K562 (cell line): ENCODE results near the gene WFIKKN1. TPM values are rescaled to one million over a fixed set of nuclear protein-coding genes. Genes with fewer than 3 reads are reported as not detected.

Source experiments
- ATF3 ChIP-seq, 2 experiments: fragments of 450-650 bp in 1 of 2; sonication (generic) in 1 of 2; formaldehyde crosslinking in 1 of 2; IDR thresholded peaks in 1 of 2; conservative IDR thresholded peaks in 1 of 2; 2 replicates each; pipeline versions ENCODE4 v1.6.1 to v1.8.1; 2016 to 2023; ENCODE audit warnings: mild to moderate bottlenecking in 2 of 2, moderate library complexity in 2 of 2, inconsistent platforms in 1 of 2, missing genetic modification reagents in 1 of 2
- CEBPZ ChIP-seq: fragments of 150-350 bp; IDR thresholded peaks from 2 replicates; pipeline ENCODE4 v1.6.1; 2014; ENCODE audit warnings: low read depth, mild to moderate bottlenecking, low read length, borderline replicate concordance
- CHD2 ChIP-seq: IDR thresholded peaks from 2 replicates; pipeline ENCODE4 v1.6.1; 2011; ENCODE audit warnings: low read depth, low read length
- CREB1 ChIP-seq, 2 experiments: sonication (generic) in 1 of 2; formaldehyde crosslinking in 1 of 2; IDR thresholded peaks; 2 replicates each; pipeline versions ENCODE4 v1.6.1 to v1.8.0; 2012 to 2022; ENCODE audit warnings: inconsistent platforms in 1 of 2, mild to moderate bottlenecking in 1 of 2, missing genetic modification reagents in 1 of 2, moderate library complexity in 1 of 2
- CTBP1 ChIP-seq: fragments of 450-650 bp; IDR thresholded peaks from 2 replicates; pipeline ENCODE4 v1.6.1; 2016; ENCODE audit warnings: borderline replicate concordance
- HNRNPL ChIP-seq: fragments of 200-400 bp; formaldehyde crosslinking; IDR thresholded peaks from 2 replicates; pipeline ENCODE4 v1.6.1; 2017; ENCODE audit warnings: low read depth, mild to moderate bottlenecking, low read length
- LCOR ChIP-seq: sonication (generic); formaldehyde crosslinking; IDR thresholded peaks from 2 replicates; pipeline ENCODE4 v1.8.0; 2022; ENCODE audit warnings: mild to moderate bottlenecking, missing genetic modification reagents
- MEF2D ChIP-seq: conservative IDR thresholded peaks from 2 replicates; pipeline ENCODE4 v1.6.1; 2016; ENCODE audit warnings: low read depth, missing genetic modification characterization, missing compliant biosample characterization
- NCOA4 ChIP-seq: fragments of 450-650 bp; IDR thresholded peaks from 2 replicates; pipeline ENCODE4 v1.6.1; 2018; ENCODE audit warnings: mild to moderate bottlenecking; ENCODE audit not compliant: partially characterized antibody
- NONO ChIP-seq, 2 experiments: fragments of 200-400 bp in 1 of 2; fragments of 450-650 bp in 1 of 2; formaldehyde crosslinking in 1 of 2; IDR thresholded peaks; 2 replicates each; pipeline ENCODE4 v1.6.1; 2017; ENCODE audit warnings: low read depth in 2 of 2, mild to moderate bottlenecking in 2 of 2, moderate library complexity in 2 of 2, low read length in 1 of 2
- PHF8 ChIP-seq: fragments of 200-600 bp; sonication (generic); IDR thresholded peaks from 2 replicates; pipeline ENCODE4 v1.6.1; 2012; ENCODE audit warnings: mixed run types, mild to moderate bottlenecking, inconsistent platforms, low read length, moderate library complexity, borderline replicate concordance
- POLR2AphosphoS5 ChIP-seq: IDR thresholded peaks from 2 replicates; pipeline ENCODE4 v1.6.1; 2011; ENCODE audit warnings: mild to moderate bottlenecking, low read depth, low read length, moderate library complexity; ENCODE audit not compliant: control insufficient read depth, insufficient read depth
- RBM14 ChIP-seq: fragments of 200-400 bp; formaldehyde crosslinking; IDR thresholded peaks from 2 replicates; pipeline ENCODE4 v1.6.1; 2018; ENCODE audit warnings: low read depth, mild to moderate bottlenecking, low read length, moderate library complexity, borderline replicate concordance; ENCODE audit not compliant: insufficient read depth
- SAFB ChIP-seq: fragments of 200-400 bp; formaldehyde crosslinking; IDR thresholded peaks from 2 replicates; pipeline ENCODE4 v1.6.1; 2017; ENCODE audit warnings: low read depth, low read length, borderline replicate concordance
- SAP30 ChIP-seq: fragments of 200-600 bp; sonication (generic); IDR thresholded peaks from 2 replicates; pipeline ENCODE4 v1.6.1; 2012; ENCODE audit warnings: borderline replicate concordance, low read depth, mild to moderate bottlenecking, moderate library complexity, low read length, control low read depth, inconsistent platforms; ENCODE audit not compliant: insufficient read depth, poor library complexity, severe bottlenecking
- SMARCA4 ChIP-seq: fragments of 450-650 bp; IDR thresholded peaks from 2 replicates; pipeline ENCODE4 v1.6.1; 2016
- TAF1 ChIP-seq: IDR thresholded peaks from 2 replicates; pipeline ENCODE4 v1.6.1; 2011; ENCODE audit warnings: mild to moderate bottlenecking, low read length, moderate library complexity; ENCODE audit not compliant: insufficient read depth, control insufficient read depth, severe bottlenecking; ENCODE audit errors: extremely low read depth
- ZBTB9 ChIP-seq: fragments of 450-650 bp; formaldehyde crosslinking; IDR thresholded peaks from 2 replicates; pipeline ENCODE4 v1.4.0; 2020; ENCODE audit warnings: mild to moderate bottlenecking, moderate library complexity
- ZNF282 ChIP-seq: sonication (generic); formaldehyde crosslinking; IDR thresholded peaks from 2 replicates; pipeline ENCODE4 v1.8.1; 2023; ENCODE audit warnings: missing genetic modification reagents
- polyA plus RNA-seq, 8 experiments: library from polyadenylated mRNA; depleted of rRNA in 4 of 8; stranded (reverse) in 5 of 8; unstranded in 3 of 8; fragments of >200 nt; fragmentation: Nextera tagmentation in 2 of 8; fragmentation: Illumina TruSeq in 1 of 8; extraction: Ambion mirVana in 2 of 8; extraction: Trizol in 1 of 8; gene quantifications; 2 replicates each; pipeline versions ENCODE4 v1.2.1 to v1.2.3, GENCODE V29; 2011 to 2014; ENCODE audit warnings: inconsistent platforms in 1 of 8, missing spikeins in 1 of 8
- total RNA-seq, 7 experiments: library from RNA; depleted of rRNA in 6 of 7; stranded (reverse); fragments of >200 nt in 6 of 7; fragmentation: Illumina TruSeq in 2 of 7; extraction: Trizol in 2 of 7; gene quantifications; 2 replicates each; pipeline versions ENCODE4 v1.2.1 to v1.2.3, GENCODE V29; 2011 to 2021; ENCODE audit warnings: low replicate concordance in 1 of 7

The WFIKKN1 gene
- total and polyA plus RNA-seq, 9 of the 15 experiments (the other 6 are each of a cell fraction or from before 2014, with no cell fraction given): 0.14 to 1.1 (median 0.50) TPM; not detected in 4

- TF ChIP-seq NONO (IDR thresholded peaks at IDR 0.05; ENCODE audit: low read depth in 2 of 2, low read length in 1 of 2) (peak; percentile 85 to 87), CEBPZ (peak; percentile 87), CHD2 (peak; percentile 4; the same call in 1 of the 2 replicates), ZBTB9 (CRISPR knock-in tag) (peak; percentile 10; the same call in 1 of the 2 replicates), POLR2AphosphoS5 (peak; percentile 83), ATF3 (IDR thresholded peaks at IDR 0.05) (no peak), ATF3 (CRISPR knock-in tag; conservative IDR thresholded peaks at IDR 0.05) (peak; percentile 65), LCOR (peak; percentile 41; the same call in 1 of the 2 replicates), SMARCA4 (no peak), CTBP1 (peak; percentile 85), TAF1 (peak; percentile 88), SAP30 (peak; percentile 77), HNRNPL (peak; percentile 75; the same call in 1 of the 2 replicates), PHF8 (peak; percentile 87; the same call in 1 of the 2 replicates), RBM14 (no peak), CREB1 (IDR thresholded peaks at IDR 0.05) (peak; percentile 35), CREB1 (CRISPR knock-in tag; IDR thresholded peaks at IDR 0.05) (peak; percentile 79), NCOA4 (no peak), ZNF282 (CRISPR knock-in tag) (no peak), MEF2D (tag) (no peak), SAFB (peak; percentile 78)
Measured at GRCh38 chr16:588889-589657, 41.7 kb upstream of the WFIKKN1 start (continued).
